ENCODE results near the gene SLC23A1.

Gene SLC23A1

DNA sequence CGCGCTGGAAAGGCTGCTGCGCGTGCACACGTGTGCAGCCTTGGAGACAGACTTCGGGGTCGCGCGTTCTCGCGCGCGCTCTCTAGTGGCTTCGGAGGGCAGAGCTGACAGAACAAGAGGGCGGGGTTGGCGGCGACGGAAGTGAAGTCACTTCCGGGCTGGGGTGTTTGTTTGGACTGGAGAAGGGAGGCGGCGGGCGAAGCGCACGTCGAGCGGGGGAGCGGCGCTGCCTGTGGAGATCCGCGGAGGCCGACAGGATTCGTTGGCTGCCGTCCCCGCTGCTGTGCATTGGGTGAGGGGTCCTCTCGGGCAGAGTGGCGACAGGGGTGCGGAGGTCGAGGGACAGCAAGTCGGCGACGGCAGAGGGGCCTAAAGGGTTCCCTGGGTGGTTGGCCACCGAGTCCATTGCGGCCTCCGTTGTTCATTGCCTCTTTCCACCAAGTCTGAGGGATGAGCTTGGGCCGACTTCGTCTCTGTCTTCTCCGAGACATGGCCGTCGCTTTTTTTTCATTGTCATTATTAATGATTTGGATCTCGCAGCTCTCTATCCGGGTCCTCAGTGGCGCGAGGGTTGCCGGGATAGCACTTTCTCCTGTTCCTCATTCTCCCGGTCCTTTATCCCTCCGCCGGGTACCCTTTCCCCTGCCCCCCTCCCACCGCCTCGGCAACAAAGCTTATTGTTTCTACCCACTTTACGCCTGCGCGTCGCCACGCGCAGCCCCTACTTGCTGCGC lies 41.2 kb downstream of the SLC23A1 start, which contains the start of gene PAIP2:
Gene PAIP2, plus strand, starts transcription at position 166 of the 734 bp plus-strand sequence. CDS start 21,931 bp downstream, outside the sequence.
- peak; percentile 99 for DNase-seq
- peak within 1 kb of the TSS; percentile 98 for H3K4me3 ChIP-seq (ENCODE audit: low read depth, low read length)
- TF ChIP-seq, protein P1, sequence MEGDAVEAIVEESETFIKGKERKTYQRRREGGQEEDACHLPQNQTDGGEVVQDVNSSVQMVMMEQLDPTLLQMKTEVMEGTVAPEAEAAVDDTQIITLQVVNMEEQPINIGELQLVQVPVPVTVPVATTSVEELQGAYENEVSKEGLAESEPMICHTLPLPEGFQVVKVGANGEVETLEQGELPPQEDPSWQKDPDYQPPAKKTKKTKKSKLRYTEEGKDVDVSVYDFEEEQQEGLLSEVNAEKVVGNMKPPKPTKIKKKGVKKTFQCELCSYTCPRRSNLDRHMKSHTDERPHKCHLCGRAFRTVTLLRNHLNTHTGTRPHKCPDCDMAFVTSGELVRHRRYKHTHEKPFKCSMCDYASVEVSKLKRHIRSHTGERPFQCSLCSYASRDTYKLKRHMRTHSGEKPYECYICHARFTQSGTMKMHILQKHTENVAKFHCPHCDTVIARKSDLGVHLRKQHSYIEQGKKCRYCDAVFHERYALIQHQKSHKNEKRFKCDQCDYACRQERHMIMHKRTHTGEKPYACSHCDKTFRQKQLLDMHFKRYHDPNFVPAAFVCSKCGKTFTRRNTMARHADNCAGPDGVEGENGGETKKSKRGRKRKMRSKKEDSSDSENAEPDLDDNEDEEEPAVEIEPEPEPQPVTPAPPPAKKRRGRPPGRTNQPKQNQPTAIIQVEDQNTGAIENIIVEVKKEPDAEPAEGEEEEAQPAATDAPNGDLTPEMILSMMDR (IDR thresholded peaks at IDR 0.05; ENCODE audit: low read depth, low read length): peak; percentile 73
- H3K9me3 ChIP-seq: no peaks in the 10 kb centered on the region
- H3K36me3 ChIP-seq: peaks cover 8% of the 10 kb centered on the region
- H3K4me1 ChIP-seq: no peaks in the 10 kb centered on the region
- H3K27me3 ChIP-seq: no peaks in the 10 kb centered on the region

- Histone ChIP-seq H3K27me3 (no peaks in the 10 kb centered on the region), H3K4me1 (no peaks in the 10 kb centered on the region), H3K9me3 (no peaks in the 10 kb centered on the region), H3K36me3 (peaks cover 8% of the 10 kb centered on the region), H3K4me3 (ENCODE audit: low read depth, low read length) (peak overlapping the region; percentile 98)
- TF ChIP-seq, protein P1 (IDR thresholded peaks at IDR 0.05; ENCODE audit: low read depth, low read length): no peak
- no peak for DNase-seq
Measured at GRCh38 chr5:139341187-139341688, 41.9 kb downstream of the SLC23A1 start.

GRCh38 chr5:139340051-139340450 lies 43.0 kb downstream of the SLC23A1 start:
- Histone ChIP-seq H3K27me3 (no peaks in the 10 kb centered on the region), H3K36me3 (peaks cover 4% of the 10 kb centered on the region), H3K4me3 (ENCODE audit: low read depth, low read length) (no peak overlapping the region), H3K9me3 (no peaks in the 10 kb centered on the region), H3K4me1 (no peaks in the 10 kb centered on the region)
- no peak for DNase-seq
- TF ChIP-seq, protein P1 (IDR thresholded peaks at IDR 0.05; ENCODE audit: low read depth, low read length): no peak

DNA sequence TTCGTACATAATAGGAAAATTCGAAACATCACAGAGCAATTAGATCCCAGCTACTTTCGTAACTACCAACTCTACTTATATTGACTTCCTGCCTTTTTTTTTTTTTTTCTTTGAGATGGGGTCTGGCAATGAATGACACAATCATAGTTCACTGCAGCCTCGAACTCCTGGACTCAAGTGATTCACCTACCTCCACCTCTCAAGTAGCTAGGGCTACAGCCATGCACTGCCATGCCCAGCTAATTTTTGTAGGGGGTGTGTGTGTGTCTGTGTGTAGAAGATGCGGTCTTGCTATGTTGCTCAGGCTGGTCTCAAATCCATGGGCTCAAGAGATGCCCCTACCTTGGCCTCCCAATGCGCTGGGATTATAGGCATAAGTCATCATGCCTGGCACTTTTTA lies 47.3 kb downstream of the SLC23A1 start:
- DNase-seq: no peak
- TF ChIP-seq, protein P1 (IDR thresholded peaks at IDR 0.05; ENCODE audit: low read depth, low read length): no peak
- H3K4me1 ChIP-seq: no peaks in the 10 kb centered on the region
- no peak overlapping the region for H3K4me3 ChIP-seq (ENCODE audit: low read depth, low read length)
- H3K27me3 ChIP-seq: no peaks in the 10 kb centered on the region; the same call in 1 of the 2 replicates
- H3K36me3 ChIP-seq: peaks cover 25% of the 10 kb centered on the region
- no peaks in the 10 kb centered on the region for H3K9me3 ChIP-seq
